PFSK-1 (cell line): ENCODE measurements around the gene NPW.
A peak's percentile ranks its signal among the peaks of the same experiment; 100 is the strongest.

Source experiments
- FOXP2 ChIP-seq: optimal IDR thresholded peaks from 2 replicates; pipeline ENCODE3; 2011; ENCODE audit warnings: borderline replicate concordance, control low read depth, inconsistent platforms; ENCODE audit not compliant: insufficient read depth; ENCODE audit errors: extremely low read length, extremely low read depth
- POLR2AphosphoS5 ChIP-seq: IDR thresholded peaks from 2 replicates; pipeline ENCODE4 v1.6.1; 2012; ENCODE audit warnings: low read depth, mild to moderate bottlenecking, control low read depth, low read length, moderate library complexity
- SIN3A ChIP-seq: IDR thresholded peaks from 2 replicates; pipeline ENCODE4 v1.6.1; 2012; ENCODE audit warnings: mild to moderate bottlenecking, low read length, moderate library complexity, borderline replicate concordance; ENCODE audit not compliant: insufficient read depth
- TAF1 ChIP-seq: IDR thresholded peaks from 2 replicates; pipeline ENCODE4 v1.6.1; 2012; ENCODE audit warnings: low read length, control low read depth, borderline replicate concordance; ENCODE audit not compliant: insufficient read depth
- TF ChIP-seq, protein P1 (sequence below), 2 experiments: IDR thresholded peaks; 2 replicates each; pipeline versions ENCODE4 v1.6.1 to v1.8.0; 2011 to 2012; ENCODE audit warnings: low read depth in 2 of 2, low read length in 2 of 2, control low read depth in 1 of 2, inconsistent platforms in 1 of 2, mild to moderate bottlenecking in 1 of 2, moderate library complexity in 1 of 2; ENCODE audit not compliant: insufficient read depth in 1 of 2

- TF ChIP-seq, protein P1, sequence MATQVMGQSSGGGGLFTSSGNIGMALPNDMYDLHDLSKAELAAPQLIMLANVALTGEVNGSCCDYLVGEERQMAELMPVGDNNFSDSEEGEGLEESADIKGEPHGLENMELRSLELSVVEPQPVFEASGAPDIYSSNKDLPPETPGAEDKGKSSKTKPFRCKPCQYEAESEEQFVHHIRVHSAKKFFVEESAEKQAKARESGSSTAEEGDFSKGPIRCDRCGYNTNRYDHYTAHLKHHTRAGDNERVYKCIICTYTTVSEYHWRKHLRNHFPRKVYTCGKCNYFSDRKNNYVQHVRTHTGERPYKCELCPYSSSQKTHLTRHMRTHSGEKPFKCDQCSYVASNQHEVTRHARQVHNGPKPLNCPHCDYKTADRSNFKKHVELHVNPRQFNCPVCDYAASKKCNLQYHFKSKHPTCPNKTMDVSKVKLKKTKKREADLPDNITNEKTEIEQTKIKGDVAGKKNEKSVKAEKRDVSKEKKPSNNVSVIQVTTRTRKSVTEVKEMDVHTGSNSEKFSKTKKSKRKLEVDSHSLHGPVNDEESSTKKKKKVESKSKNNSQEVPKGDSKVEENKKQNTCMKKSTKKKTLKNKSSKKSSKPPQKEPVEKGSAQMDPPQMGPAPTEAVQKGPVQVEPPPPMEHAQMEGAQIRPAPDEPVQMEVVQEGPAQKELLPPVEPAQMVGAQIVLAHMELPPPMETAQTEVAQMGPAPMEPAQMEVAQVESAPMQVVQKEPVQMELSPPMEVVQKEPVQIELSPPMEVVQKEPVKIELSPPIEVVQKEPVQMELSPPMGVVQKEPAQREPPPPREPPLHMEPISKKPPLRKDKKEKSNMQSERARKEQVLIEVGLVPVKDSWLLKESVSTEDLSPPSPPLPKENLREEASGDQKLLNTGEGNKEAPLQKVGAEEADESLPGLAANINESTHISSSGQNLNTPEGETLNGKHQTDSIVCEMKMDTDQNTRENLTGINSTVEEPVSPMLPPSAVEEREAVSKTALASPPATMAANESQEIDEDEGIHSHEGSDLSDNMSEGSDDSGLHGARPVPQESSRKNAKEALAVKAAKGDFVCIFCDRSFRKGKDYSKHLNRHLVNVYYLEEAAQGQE (IDR thresholded peaks at IDR 0.05; ENCODE audit: insufficient read depth in 1 of 2, low read depth in 2 of 2, low read length in 2 of 2): peak in 1 of 2 experiments; percentile 29; a peak in 1 of 4 replicates
- TF ChIP-seq SIN3A (no peak), POLR2AphosphoS5 (peak; percentile 81), TAF1 (peak; percentile 80; the same call in 1 of the 2 replicates), FOXP2 (peak; percentile 99)
Measured at GRCh38 chr16:1971796-1972489, 47.6 kb upstream of the NPW start, which contains the start of gene TBL3.
